ENCODE results near the gene ST6GAL2. TPM values are rescaled to one million over a fixed set of nuclear protein-coding genes. Genes with fewer than 3 reads are reported as not detected.

The ST6GAL2 gene
- polyA plus RNA-seq, 1 donor (not counting 4 experiments of a cell fraction or from before 2014, with no cell fraction given) = 0.14 TPM

DNA sequence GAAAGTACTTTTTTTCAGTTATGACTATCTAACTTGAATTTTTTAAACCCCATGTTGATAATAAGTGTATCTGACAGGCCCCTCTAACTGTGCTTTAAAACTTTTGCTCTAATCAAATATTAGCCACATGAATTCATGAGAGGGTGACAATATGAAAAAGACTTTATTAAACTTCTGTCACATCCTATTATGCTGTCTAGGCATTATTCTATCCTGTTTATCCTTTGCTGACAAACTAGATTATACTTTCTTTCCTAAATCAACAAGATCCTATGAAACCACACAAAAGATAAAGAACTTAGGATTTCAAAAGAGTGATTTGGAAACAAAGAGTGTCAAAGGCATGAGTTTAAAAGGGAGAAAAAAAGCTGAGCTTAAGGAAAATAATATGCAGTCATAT lies 57.8 kb downstream of the ST6GAL2 start:
- dilution Hi-C loops (cut with MboI; ENCODE audit: extremely low pct_ligation_motif_present, low sequenced_read_pairs) = no loop called here
- DNase-seq (ENCODE audit: low read depth, low spot score) = no peak
- Histone ChIP-seq H3K4me2 (ENCODE audit: control insufficient read depth, extremely low read depth, insufficient read depth, low read depth, low read length) (no peak overlapping the region), H3K9me1 (ENCODE audit: control insufficient read depth, extremely low read depth, insufficient read depth, low read length) (no peaks in the 10 kb centered on the region), H3K9ac (ENCODE audit: control insufficient read depth, extremely low read depth, insufficient read depth, low read length) (no peak overlapping the region), H3K9me3 (ENCODE audit: control insufficient read depth, low read depth, low read length) (no peaks in the 10 kb centered on the region), H3K27ac (ENCODE audit: control insufficient read depth, insufficient read depth, low read length) (no peak overlapping the region), H4K20me1 (ENCODE audit: control insufficient read depth, extremely low read depth, insufficient read depth, low read length) (no peaks in the 10 kb centered on the region), H3K4me3 (ENCODE audit: control insufficient read depth in 2 of 3, extremely low read depth in 1 of 3, insufficient read depth in 2 of 3, low read depth in 1 of 3, low read length in 3 of 3) (no peak overlapping the region), H3K79me2 (ENCODE audit: control insufficient read depth, insufficient read depth, low read length) (no peaks in the 10 kb centered on the region), H3K36me3 (ENCODE audit: control insufficient read depth in 2 of 2, extremely low read depth in 1 of 2, insufficient read depth in 2 of 2, low read length in 2 of 2) (no peaks in the 10 kb centered on the region), H3K27me3 (ENCODE audit: control insufficient read depth, extremely low read depth, insufficient read depth, low read length) (no peaks in the 10 kb centered on the region), H3K4me1 (ENCODE audit: control insufficient read depth, extremely low read depth, insufficient read depth, low read length) (no peaks in the 10 kb centered on the region), H2AFZ (ENCODE audit: control insufficient read depth, low read length) (no peak overlapping the region)
- FAIRE-seq = no peak
- TF ChIP-seq EZH2 (IDR thresholded peaks at IDR 0.05; ENCODE audit: low read length) = no peak
- TF ChIP-seq CTCF (optimal IDR thresholded peaks at IDR 0.05 in 1 of 3, IDR thresholded peaks at IDR 0.05 in 1 of 3, conservative IDR thresholded peaks at IDR 0.05 in 1 of 3; ENCODE audit: extremely low read depth in 1 of 3, insufficient read depth in 2 of 3, low read length in 3 of 3) = no peak

DNA sequence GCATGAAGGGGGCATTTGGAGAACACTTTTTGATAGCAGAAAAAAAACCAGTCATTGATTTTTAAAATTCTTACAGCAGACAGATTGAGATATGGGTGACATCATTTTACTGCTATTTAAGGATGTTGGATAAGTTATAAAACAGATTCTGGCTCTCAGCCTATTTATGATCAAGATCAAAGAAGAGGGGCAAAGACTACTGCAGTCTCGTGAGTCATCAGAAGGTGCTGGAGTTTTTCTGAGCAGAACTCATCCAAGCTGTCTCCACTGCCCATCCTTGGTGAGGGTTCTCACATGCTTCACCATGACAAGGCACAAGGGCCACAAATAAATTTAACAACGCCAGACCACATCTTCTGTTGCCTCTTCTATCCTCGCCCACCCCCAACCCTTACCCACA lies 58.8 kb downstream of the ST6GAL2 start:
- no peak for FAIRE-seq
- dilution Hi-C loops (cut with MboI; ENCODE audit: extremely low pct_ligation_motif_present, low sequenced_read_pairs) = no loop called here
- TF ChIP-seq EZH2 (IDR thresholded peaks at IDR 0.05; ENCODE audit: low read length) (no peak), CTCF (optimal IDR thresholded peaks at IDR 0.05 in 1 of 3, IDR thresholded peaks at IDR 0.05 in 1 of 3, conservative IDR thresholded peaks at IDR 0.05 in 1 of 3; ENCODE audit: extremely low read depth in 1 of 3, insufficient read depth in 2 of 3, low read length in 3 of 3) (no peak)

More for the DNA sequence above, 58.8 kb downstream of the ST6GAL2 start:
- no peak overlapping the region for H3K27ac ChIP-seq (ENCODE audit: control insufficient read depth, insufficient read depth, low read length)
- H3K9me3 ChIP-seq (ENCODE audit: control insufficient read depth, low read depth, low read length) = no peaks in the 10 kb centered on the region
- no peaks in the 10 kb centered on the region for H3K79me2 ChIP-seq (ENCODE audit: control insufficient read depth, insufficient read depth, low read length)
- no peaks in the 10 kb centered on the region for H3K36me3 ChIP-seq (ENCODE audit: control insufficient read depth in 2 of 2, extremely low read depth in 1 of 2, insufficient read depth in 2 of 2, low read length in 2 of 2)
- H3K4me2 ChIP-seq (ENCODE audit: control insufficient read depth, extremely low read depth, insufficient read depth, low read depth, low read length) = no peak overlapping the region
- no peaks in the 10 kb centered on the region for H3K27me3 ChIP-seq (ENCODE audit: control insufficient read depth, extremely low read depth, insufficient read depth, low read length)
- H3K9me1 ChIP-seq (ENCODE audit: control insufficient read depth, extremely low read depth, insufficient read depth, low read length) = no peaks in the 10 kb centered on the region
- no peaks in the 10 kb centered on the region for H3K4me1 ChIP-seq (ENCODE audit: control insufficient read depth, extremely low read depth, insufficient read depth, low read length)
- no peak for DNase-seq (ENCODE audit: low read depth, low spot score)
- no peak overlapping the region for H3K4me3 ChIP-seq (ENCODE audit: control insufficient read depth in 2 of 3, extremely low read depth in 1 of 3, insufficient read depth in 2 of 3, low read depth in 1 of 3, low read length in 3 of 3)
- no peak overlapping the region for H2AFZ ChIP-seq (ENCODE audit: control insufficient read depth, low read length)
- no peak overlapping the region for H3K9ac ChIP-seq (ENCODE audit: control insufficient read depth, extremely low read depth, insufficient read depth, low read length)
- H4K20me1 ChIP-seq (ENCODE audit: control insufficient read depth, extremely low read depth, insufficient read depth, low read length) = no peaks in the 10 kb centered on the region

All from keratinocyte (primary cell).